Peyer's patch (tissue), 4 donors: ENCODE results near the gene SLC2A4RG.

Source experiments
- POLR2A ChIP-seq, 2 donors: fragments of 450-650 bp; IDR thresholded peaks; one replicate each; pipeline ENCODE4 v1.5.1; 2017; ENCODE audit warnings: antibody characterized with exemption in 2 of 2, mild to moderate bottlenecking in 2 of 2, moderate library complexity in 2 of 2
- TF ChIP-seq, protein P1 (sequence below), 6 experiments: fragments of 450-650 bp in 4 of 6; fragments of 200-600 bp in 2 of 6; sonication (generic) in 1 of 6; IDR thresholded peaks; one replicate each; pipeline ENCODE4 v1.5.1; 2017 to 2019; ENCODE audit warnings: antibody characterized with exemption in 6 of 6, mild to moderate bottlenecking in 3 of 6, moderate library complexity in 1 of 6

GRCh38 chr20:63740627-63741353 lies 1.2 kb downstream of the SLC2A4RG start:
- TF ChIP-seq, protein P1, sequence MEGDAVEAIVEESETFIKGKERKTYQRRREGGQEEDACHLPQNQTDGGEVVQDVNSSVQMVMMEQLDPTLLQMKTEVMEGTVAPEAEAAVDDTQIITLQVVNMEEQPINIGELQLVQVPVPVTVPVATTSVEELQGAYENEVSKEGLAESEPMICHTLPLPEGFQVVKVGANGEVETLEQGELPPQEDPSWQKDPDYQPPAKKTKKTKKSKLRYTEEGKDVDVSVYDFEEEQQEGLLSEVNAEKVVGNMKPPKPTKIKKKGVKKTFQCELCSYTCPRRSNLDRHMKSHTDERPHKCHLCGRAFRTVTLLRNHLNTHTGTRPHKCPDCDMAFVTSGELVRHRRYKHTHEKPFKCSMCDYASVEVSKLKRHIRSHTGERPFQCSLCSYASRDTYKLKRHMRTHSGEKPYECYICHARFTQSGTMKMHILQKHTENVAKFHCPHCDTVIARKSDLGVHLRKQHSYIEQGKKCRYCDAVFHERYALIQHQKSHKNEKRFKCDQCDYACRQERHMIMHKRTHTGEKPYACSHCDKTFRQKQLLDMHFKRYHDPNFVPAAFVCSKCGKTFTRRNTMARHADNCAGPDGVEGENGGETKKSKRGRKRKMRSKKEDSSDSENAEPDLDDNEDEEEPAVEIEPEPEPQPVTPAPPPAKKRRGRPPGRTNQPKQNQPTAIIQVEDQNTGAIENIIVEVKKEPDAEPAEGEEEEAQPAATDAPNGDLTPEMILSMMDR (IDR thresholded peaks at IDR 0.05): peak in 2 of 6 experiments; percentile 52 to 56
- TF ChIP-seq POLR2A (IDR thresholded peaks at IDR 0.05): peak; percentile 24
